Bone marrow (tissue), 2 donors: ENCODE data around the gene LLGL2.
"Not testable (repeated sequence)": the region's sequence is repeated elsewhere in the genome, so short reads cannot be mapped to it uniquely, and the experiment has no call there.

Experiments
- DNase-seq, 2 donors: peaks; one replicate each; lab custom pipeline; 2025; lab: John Stamatoyannopoulos, UW

Gene LLGL2

GRCh38 chr17:75507733-75508719 is 17.5 kb upstream of the LLGL2 start:
- no peak for DNase-seq

GRCh38 chr17:75508931-75509361 is 16.6 kb upstream of the LLGL2 start:
- DNase-seq, result no peak

GRCh38 chr17:75509528-75510258 is 15.8 kb upstream of the LLGL2 start:
- no peak for DNase-seq

GRCh38 chr17:75511270-75511609 is 14.3 kb upstream of the LLGL2 start:
- no peak for DNase-seq

- no peak for DNase-seq
Measured at GRCh38 chr17:75511610-75512575, 13.6 kb upstream of the LLGL2 start.

GRCh38 chr17:75512926-75513640 is 12.4 kb upstream of the LLGL2 start:
- DNase-seq, result no peak

- DNase-seq, result no peak
Measured at GRCh38 chr17:75513641-75514000, 11.9 kb upstream of the LLGL2 start.

- DNase-seq, result no peak
Measured at GRCh38 chr17:75514299-75514918, 11.1 kb upstream of the LLGL2 start.

GRCh38 chr17:75514919-75515495 is 10.5 kb upstream of the LLGL2 start:
- no peak for DNase-seq

GRCh38 chr17:75515496-75516254 is 9.8 kb upstream of the LLGL2 start, which contains the start of gene CASKIN2:
TSS of gene CASKIN2 (minus strand) at chr17:75515537. CDS start at chr17:75513804, 1,733 bp downstream.
- DNase-seq, result peak; percentile 72 to 85

- peak; percentile 66 to 85 for DNase-seq
Measured at GRCh38 chr17:75516255-75516618, 9.3 kb upstream of the LLGL2 start, which contains the start of gene TSEN54. TSS of gene TSEN54 (plus strand) at chr17:75516528. CDS start at chr17:75516561, 33 bp downstream.

GRCh38 chr17:75516619-75517296 is 8.7 kb upstream of the LLGL2 start:
- no peak for DNase-seq

GRCh38 chr17:75517297-75517865 is 8.1 kb upstream of the LLGL2 start:
- DNase-seq, result no peak

- peak in 1 of 2 donors; percentile 43 for DNase-seq
Measured at GRCh38 chr17:75518201-75518600, 7.3 kb upstream of the LLGL2 start.

- DNase-seq, result no peak
Measured at GRCh38 chr17:75518983-75519537, 6.4 kb upstream of the LLGL2 start.

- DNase-seq, result not testable (repeated sequence)
Measured at GRCh38 chr17:75520413-75520812, 5.1 kb upstream of the LLGL2 start.

- no peak for DNase-seq
Measured at GRCh38 chr17:75521290-75521689, 4.2 kb upstream of the LLGL2 start.
